KMS-11 (cell line): ENCODE results near the gene DAB2IP.

ENCODE experiments used
- H2AFZ ChIP-seq: fragments of 200-600 bp; sonication (generic); 2 replicates; pipeline ENCODE4 v1.6.1; 2016; ENCODE audit warnings: antibody characterized with exemption, mixed run types, low read depth
- H3K27ac ChIP-seq: fragments of 200-600 bp; sonication (generic); 2 replicates; pipeline ENCODE4 v1.6.1; 2016; ENCODE audit warnings: mild to moderate bottlenecking, mixed run types
- H3K27me3 ChIP-seq: fragments of 200-600 bp; sonication (generic); 2 replicates; pipeline ENCODE4 v1.6.1; 2017; ENCODE audit warnings: mild to moderate bottlenecking, low read depth, mixed run types, moderate library complexity; ENCODE audit not compliant: insufficient read depth
- H3K36me3 ChIP-seq: fragments of 200-600 bp; sonication (generic); 2 replicates; pipeline ENCODE4 v1.6.1; 2017; ENCODE audit warnings: mild to moderate bottlenecking, mixed run types; ENCODE audit not compliant: insufficient read depth
- H3K4me1 ChIP-seq: fragments of 200-600 bp; sonication (generic); 2 replicates; pipeline ENCODE4 v1.6.1; 2016; ENCODE audit warnings: mild to moderate bottlenecking, low read depth, mixed run types; ENCODE audit not compliant: poor library complexity, severe bottlenecking
- H3K4me2 ChIP-seq: fragments of 200-600 bp; sonication (generic); 2 replicates; pipeline ENCODE4 v1.7.0; 2016; ENCODE audit warnings: mild to moderate bottlenecking, mixed run types
- H3K4me3 ChIP-seq: fragments of 200-600 bp; sonication (generic); IDR thresholded peaks from 2 replicates; pipeline ENCODE4 v1.6.1; 2017; ENCODE audit warnings: low read depth, low read length, mixed read lengths; ENCODE audit not compliant: insufficient read depth
- H3K79me2 ChIP-seq: fragments of 200-600 bp; sonication (generic); 2 replicates; pipeline ENCODE4 v1.6.1; 2016; ENCODE audit warnings: low read depth, mixed run types; ENCODE audit not compliant: insufficient read depth
- H3K9ac ChIP-seq: fragments of 200-600 bp; sonication (generic); 2 replicates; pipeline ENCODE4 v1.6.1; 2016; ENCODE audit warnings: mild to moderate bottlenecking, mixed run types
- H4K20me1 ChIP-seq: fragments of 200-600 bp; sonication (generic); 2 replicates; pipeline ENCODE4 v1.6.1; 2016; ENCODE audit warnings: mild to moderate bottlenecking, mixed run types; ENCODE audit not compliant: insufficient read depth
- TF ChIP-seq, protein P1 (sequence below): fragments of 200-600 bp; sonication (generic); conservative IDR thresholded peaks from 2 replicates; pipeline ENCODE4 v1.6.1; 2017; ENCODE audit warnings: low read depth, mild to moderate bottlenecking, antibody characterized with exemption, low read length, moderate library complexity, mixed read lengths

Gene DAB2IP

DNA sequence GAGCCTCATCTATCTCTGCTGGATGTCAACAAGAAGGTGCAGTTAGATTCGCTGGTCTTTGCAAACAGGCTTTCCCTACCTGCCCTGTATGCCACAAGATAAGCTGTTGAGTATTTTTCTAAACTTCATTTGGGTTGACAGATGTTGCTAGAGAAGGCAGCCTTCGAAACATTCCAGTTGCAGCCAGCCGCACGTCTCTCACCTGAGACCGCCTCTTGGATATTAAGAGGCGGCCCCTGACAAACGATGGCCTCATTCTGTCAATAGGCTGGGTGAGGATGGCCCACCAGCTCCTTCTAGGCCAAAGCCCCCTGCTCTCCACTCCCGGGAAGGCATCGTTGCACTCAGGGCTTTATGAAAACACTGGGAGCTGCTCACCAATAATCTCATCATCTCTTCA, 181.6 kb downstream of the DAB2IP start:
- Histone ChIP-seq H2AFZ (no peak overlapping the region), H3K9ac (no peak overlapping the region), H3K36me3 (no peaks in the 10 kb centered on the region), H3K27ac (no peak overlapping the region), H3K4me2 (no peak overlapping the region), H3K4me1 (no peaks in the 10 kb centered on the region), H3K27me3 (no peaks in the 10 kb centered on the region), H3K79me2 (no peaks in the 10 kb centered on the region), H3K4me3 (no peak overlapping the region), H4K20me1 (no peaks in the 10 kb centered on the region)
- TF ChIP-seq, protein P1, sequence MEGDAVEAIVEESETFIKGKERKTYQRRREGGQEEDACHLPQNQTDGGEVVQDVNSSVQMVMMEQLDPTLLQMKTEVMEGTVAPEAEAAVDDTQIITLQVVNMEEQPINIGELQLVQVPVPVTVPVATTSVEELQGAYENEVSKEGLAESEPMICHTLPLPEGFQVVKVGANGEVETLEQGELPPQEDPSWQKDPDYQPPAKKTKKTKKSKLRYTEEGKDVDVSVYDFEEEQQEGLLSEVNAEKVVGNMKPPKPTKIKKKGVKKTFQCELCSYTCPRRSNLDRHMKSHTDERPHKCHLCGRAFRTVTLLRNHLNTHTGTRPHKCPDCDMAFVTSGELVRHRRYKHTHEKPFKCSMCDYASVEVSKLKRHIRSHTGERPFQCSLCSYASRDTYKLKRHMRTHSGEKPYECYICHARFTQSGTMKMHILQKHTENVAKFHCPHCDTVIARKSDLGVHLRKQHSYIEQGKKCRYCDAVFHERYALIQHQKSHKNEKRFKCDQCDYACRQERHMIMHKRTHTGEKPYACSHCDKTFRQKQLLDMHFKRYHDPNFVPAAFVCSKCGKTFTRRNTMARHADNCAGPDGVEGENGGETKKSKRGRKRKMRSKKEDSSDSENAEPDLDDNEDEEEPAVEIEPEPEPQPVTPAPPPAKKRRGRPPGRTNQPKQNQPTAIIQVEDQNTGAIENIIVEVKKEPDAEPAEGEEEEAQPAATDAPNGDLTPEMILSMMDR, result no peak
